Stimulated activated CD4-positive, alpha-beta T cell treated with anti-CD3 and anti-CD28 coated beads, Interleukin-1b, Interleukin-23, amount 100 ng/mL, for 24 hours (primary cell): ENCODE data around the gene SLC25A13.

Experiments
- DNase-seq, 4 experiments: peaks; one replicate each; pipeline ENCODE4 v3.0.0-alpha.2; 2020; ENCODE audit warnings: low read depth in 4 of 4, low spot score in 1 of 4

The SLC25A13 gene

DNA sequence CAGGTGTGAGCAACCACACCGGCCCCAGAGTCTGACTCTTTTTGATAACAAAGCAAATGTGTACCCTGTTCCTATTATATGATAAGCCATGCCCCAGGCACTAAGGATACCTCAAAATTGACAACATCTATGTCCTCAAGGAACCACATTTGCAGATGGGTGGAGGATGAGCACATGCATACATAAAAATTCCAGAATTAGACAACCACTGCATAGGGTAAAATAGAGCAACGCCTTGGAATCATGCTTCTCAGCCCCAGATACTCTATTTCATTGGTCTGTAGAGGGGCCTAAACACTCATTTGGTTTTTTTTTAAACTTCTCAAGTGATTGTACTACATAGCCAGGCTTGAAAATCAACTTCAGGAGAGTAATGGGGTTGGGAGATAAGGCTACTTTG, 78.7 kb downstream of the SLC25A13 start:
- DNase-seq, result no peak

DNA sequence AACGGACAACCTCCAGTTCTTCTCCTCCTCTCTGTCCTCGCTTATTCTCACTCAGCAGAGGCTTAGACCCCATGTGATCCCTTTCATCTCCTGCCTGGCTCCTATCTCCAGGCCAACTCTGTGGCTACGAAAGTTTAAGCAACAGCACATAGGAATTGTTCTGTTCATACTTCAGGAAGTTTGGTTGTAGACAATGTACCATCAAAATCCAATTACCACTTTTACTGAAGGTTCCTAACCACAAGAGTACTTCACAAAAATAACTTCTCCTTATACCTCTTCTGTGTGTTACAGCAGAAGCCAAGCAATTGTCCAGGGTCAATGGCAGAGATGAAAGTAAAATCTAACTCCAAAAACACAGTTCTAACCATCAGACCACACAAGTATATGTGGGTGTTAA, 80.0 kb downstream of the SLC25A13 start:
- DNase-seq, result no peak

- no peak for DNase-seq
Observed at GRCh38 chr7:96238976-96239766, 82.7 kb downstream of the SLC25A13 start.

DNA sequence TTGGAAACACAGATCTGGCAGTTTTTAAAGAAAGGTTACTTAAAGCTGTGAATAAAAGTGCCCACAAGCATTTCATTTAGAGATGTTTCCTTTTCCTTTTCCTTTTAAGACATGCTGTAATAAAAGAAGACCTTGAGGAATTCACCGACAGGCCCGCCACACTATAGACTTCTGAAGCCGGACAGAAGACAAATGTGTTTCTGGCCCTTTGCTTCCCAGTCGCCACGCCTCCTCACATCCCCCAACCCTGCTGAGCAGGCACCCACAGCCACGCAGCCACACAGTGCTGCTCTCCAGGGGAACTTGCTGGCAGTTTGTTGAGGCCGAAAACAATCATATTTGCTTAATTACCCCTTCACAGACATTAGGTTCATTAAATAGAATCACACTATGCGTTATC, 83.4 kb downstream of the SLC25A13 start:
- no peak for DNase-seq

DNA sequence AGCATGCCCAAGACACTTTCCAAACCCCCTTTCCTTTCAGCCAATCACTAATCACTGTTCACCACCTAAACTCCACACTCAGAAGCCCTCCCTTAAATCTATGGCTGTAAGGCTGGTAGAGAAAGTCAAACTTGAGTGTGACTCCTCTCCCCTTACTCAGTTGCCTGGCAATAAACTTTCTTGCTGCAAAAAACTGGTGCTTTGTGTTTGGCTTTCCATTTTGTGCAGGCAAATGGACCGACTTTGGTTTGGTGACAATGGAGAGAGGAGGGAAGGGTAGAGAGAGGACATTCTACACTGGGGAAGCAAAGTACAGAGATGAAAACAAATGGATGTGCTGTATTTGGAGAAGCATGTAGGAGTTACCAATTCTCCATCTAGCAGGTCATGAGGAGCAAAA, 84.9 kb downstream of the SLC25A13 start:
- no peak for DNase-seq

DNA sequence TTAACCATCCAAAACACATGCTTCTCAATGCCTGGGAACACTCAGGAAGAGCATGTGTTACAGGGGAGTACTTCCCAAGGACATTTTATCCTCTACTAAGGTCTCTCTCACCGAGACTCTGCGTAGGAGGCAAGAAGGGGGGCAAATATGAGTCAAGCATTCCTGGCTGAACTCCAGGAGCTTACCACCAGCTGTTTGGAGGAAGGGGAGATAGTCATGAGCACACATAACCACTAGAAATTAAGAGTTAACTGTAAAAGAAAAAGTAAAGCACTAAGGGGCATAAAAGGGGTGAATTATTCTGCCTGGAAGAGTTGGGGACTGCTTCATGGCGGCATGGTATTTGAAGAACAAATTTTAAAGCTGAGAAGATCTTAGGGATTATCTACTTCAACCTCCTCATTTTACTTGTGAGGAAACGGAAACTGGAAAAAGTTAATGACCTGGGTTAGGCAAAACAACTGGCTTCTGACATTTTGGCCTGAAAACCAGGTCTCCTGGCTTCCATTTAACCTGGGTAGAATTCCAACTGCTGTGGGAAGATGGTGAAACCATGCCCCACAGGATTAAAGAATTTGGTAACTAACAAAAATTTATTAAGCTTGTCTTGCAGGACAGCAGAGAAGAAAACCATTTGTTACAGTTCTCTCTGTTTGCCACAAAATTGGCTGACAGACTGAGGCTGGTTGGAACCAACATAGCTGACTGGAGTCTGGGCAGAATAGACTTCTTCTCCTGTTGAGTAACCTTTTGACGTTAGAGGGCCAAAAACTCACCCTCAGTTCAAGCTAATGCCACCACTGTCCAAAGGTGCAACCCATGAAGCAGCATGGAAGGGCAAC, 85.5 kb downstream of the SLC25A13 start:
- no peak for DNase-seq

DNA sequence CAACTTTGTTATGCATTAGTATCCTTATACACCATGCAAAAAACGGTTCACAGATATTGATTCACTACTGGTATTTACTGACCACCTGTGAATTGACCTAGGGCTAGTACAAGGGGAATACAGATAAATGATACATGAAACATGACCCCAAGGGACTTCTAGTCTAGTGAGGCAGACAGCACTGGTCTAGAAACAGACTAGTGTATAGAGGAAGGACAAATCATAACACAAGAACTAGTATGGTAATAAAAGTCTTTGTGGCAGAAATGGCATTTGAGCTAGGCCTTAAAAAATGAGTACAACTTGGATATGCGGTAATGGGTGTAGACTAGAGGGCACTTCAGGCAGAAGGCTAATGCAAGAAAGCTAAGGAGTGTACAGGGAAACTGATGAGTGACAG, 86.6 kb downstream of the SLC25A13 start:
- DNase-seq, result no peak

GRCh38 chr7:96233528-96234154, 88.3 kb downstream of the SLC25A13 start:
- no peak for DNase-seq

DNA sequence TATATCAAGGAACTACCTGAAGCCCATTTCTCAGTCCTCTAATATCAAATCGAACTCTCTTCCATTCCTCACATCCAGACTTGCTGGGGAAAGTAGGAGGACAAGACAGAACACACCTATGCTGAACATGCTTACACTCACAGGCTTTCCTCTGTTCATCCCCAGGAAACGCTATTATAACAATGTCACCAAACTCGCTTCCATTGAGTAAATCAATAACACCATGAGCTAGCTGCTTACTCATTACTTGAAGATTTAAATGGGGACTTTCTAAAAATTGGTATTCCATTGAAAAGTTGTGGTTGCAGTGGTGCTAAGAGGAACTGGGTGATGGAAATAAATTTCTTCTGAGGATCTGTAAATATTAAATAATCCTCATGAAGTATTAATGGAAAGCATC, 88.8 kb downstream of the SLC25A13 start:
- DNase-seq, result no peak

GRCh38 chr7:96228760-96229159, 93.1 kb downstream of the SLC25A13 start:
- no peak for DNase-seq

DNA sequence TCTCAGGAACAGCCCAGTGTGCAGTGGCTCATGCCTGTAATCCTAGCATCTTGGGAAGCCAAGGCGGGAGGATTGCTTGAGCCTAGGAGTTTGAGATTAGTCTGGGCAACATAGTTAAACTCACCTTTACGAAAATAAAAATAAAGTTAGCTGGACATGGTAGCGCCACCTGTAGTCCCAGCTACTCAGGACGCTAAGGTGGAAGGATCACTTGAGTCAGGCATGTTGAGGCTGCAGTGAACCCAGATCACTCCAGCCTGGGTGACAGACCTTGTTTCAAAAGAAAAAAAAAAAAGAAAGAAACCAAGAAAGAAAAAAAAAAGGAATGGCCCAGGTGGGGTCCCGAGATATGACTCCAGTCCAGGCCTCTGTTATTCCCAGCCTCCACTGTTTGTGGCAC, 96.6 kb downstream of the SLC25A13 start:
- no peak for DNase-seq

GRCh38 chr7:96224685-96225084, 97.2 kb downstream of the SLC25A13 start:
- no peak for DNase-seq

- no peak for DNase-seq
Observed at GRCh38 chr7:96224073-96224472, 97.8 kb downstream of the SLC25A13 start.

- no peak for DNase-seq
Observed at GRCh38 chr7:96221888-96222287, 100.0 kb downstream of the SLC25A13 start.

- DNase-seq, result no peak
Observed at GRCh38 chr7:96219378-96220130, 102.3 kb downstream of the SLC25A13 start.

DNA sequence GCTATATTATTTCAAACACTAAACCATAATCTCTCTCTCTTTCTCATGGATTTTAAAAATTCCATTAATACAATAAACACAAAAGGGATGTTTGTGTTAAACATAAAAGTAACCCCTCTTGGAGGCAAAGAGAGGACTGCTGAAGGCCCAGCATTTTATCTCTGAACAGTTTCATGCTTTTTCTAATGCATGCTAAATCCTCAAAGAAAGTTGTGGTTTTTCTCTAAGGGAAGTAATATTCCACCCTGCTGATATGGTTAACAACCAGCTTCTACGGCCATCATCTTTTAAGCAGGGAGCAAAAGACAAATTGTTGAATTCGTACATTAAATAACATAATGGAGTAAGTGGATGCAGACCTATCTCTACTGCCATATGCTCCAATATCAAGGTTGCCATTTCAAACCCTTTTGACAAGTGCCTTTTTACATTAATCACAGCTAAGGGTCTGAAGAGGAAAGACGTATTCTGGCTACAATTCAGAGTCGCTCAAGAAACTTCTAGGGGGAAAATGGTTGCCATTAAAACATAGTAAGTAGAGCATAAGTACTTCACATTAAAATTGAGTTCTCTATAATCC, 103.1 kb downstream of the SLC25A13 start:
- DNase-seq, result no peak

DNA sequence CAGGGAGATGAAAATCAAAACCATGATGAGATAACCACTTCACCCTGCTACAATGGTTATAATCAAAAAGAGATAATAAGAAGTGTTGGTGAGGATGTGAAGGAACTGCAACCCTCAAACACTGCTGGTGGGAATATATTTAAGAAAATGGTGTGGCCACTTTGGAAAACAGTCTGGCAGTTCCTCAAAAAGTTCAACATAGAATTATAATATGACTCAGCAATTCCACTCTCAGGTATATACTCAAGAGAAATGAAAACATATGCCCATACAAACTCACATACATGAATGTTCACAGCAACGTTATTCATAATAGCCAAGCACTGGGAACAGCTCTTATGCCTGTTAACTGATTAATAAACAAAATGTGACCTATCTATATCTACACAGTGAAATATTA, 104.8 kb downstream of the SLC25A13 start:
- no peak for DNase-seq

GRCh38 chr7:96216373-96216772, 105.5 kb downstream of the SLC25A13 start:
- no peak for DNase-seq

- DNase-seq, result no peak
Observed at GRCh38 chr7:96212474-96212873, 109.4 kb downstream of the SLC25A13 start.

DNA sequence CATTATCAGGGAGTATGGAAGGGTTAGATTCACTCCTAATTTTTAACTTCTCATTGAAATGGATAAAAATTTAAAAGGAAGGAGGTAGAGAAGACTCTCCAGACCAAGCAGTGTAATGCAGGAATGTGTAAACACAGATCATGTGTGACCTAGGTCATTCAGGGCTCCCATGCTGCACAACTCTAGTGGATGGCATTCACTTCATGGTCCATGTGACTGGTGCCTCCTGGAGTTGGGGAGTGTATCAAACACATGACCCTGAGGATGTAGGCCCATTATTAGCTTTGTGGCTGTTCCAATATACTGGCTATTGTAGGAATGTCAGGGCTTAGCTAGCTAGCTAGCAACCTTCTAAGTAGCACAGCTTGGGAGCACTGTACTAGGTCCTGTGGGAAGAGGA, 109.9 kb downstream of the SLC25A13 start:
- DNase-seq, result no peak

DNA sequence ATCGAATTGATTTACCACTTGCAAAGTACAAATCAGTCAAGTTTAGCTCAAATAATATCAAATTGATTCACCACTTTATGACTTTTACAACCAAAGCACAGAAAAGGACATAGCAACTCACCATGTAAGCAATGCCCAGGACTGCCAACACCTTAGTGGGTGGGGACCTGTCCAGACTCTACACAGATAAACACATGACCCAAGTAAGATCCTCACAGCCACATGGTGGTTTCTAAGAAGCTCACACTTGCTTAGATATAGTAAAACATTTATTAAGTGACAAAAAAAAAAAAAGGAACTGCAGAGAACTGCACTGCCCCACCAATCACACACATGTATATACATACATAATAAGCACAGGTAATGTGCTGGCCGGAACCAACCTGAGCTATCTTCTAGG, 116.2 kb downstream of the SLC25A13 start:
- DNase-seq, result no peak
